RWPE1 (cell line): ENCODE measurements around the gene MAPKAPK2.

ENCODE experiments used
- CTCF ChIA-PET: fragments of 350-600 bp; sonication (Branson Sonifier 250); formaldehyde crosslinking; extraction: SDS; loops from one replicate; lab custom pipeline; 2021; lab: Yijun Ruan, JAX
- POLR2A ChIA-PET: fragments of 400-600 bp; formaldehyde crosslinking; extraction: SDS; loops from one replicate; lab custom pipeline; 2020; ENCODE audit warnings: antibody characterized with exemption; ENCODE audit not compliant: low non-redundant PET; lab: Yijun Ruan, JAX
- DNase-seq: peaks from one replicate; pipeline ENCODE4 v3.0.0; 2012; ENCODE audit warnings: low spot score
- H3K27ac ChIP-seq: fragments of 450-650 bp; 2 replicates; pipeline ENCODE4 v1.5.1; 2017
- TF ChIP-seq, protein P1 (sequence below): fragments of 450-650 bp; conservative IDR thresholded peaks from 2 replicates; pipeline ENCODE4 v1.5.1; 2017; ENCODE audit warnings: low read depth, mild to moderate bottlenecking

Gene MAPKAPK2

DNA sequence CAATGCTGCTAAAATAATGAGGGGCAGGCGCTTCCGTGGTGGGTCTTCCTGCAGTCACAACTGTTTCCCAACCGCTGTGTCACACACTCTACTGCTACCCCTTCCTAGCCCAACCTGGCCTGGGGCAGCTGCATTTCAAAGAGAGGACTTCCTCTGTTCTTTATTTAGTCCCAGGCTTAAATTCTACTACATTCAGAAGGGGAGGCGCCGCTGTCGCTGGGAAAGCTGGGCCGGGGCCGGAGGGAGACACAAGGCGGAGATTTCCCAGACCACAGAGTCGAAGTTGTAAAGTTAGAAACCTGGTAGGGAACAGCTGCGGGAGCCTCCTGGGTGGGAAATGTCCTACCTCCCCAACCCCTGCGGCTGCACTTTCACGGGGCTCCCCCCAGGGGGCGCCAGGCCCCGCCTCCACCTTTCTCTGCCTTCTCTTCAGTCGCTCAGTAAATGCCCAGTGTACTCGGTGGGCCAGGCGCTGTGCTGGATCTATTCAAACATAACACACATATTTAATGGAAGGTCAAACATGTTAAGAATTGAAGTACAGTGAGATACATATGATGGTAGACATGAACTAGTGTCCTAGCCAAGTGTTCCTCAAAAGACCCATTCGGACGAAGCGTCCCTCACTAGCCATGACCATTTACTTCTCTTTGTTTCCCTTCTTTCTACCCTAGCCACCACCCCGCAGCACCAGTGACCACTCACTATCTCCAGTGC lies 26.3 kb upstream of the MAPKAPK2 start:
- peak; percentile 45 for DNase-seq
- H3K27ac ChIP-seq, result no peak overlapping the region
- TF ChIP-seq, protein P1, sequence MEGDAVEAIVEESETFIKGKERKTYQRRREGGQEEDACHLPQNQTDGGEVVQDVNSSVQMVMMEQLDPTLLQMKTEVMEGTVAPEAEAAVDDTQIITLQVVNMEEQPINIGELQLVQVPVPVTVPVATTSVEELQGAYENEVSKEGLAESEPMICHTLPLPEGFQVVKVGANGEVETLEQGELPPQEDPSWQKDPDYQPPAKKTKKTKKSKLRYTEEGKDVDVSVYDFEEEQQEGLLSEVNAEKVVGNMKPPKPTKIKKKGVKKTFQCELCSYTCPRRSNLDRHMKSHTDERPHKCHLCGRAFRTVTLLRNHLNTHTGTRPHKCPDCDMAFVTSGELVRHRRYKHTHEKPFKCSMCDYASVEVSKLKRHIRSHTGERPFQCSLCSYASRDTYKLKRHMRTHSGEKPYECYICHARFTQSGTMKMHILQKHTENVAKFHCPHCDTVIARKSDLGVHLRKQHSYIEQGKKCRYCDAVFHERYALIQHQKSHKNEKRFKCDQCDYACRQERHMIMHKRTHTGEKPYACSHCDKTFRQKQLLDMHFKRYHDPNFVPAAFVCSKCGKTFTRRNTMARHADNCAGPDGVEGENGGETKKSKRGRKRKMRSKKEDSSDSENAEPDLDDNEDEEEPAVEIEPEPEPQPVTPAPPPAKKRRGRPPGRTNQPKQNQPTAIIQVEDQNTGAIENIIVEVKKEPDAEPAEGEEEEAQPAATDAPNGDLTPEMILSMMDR, result peak; percentile 38
- POLR2A ChIA-PET, result no interaction called here
- CTCF ChIA-PET, result interaction anchor here (0.6 to 1.6 kb wide), 7 partner anchors 11 to 169 kb away, joined by 3 to 5 read pairs (median 3); partner anchors contain the start of gene EIF2D

DNA sequence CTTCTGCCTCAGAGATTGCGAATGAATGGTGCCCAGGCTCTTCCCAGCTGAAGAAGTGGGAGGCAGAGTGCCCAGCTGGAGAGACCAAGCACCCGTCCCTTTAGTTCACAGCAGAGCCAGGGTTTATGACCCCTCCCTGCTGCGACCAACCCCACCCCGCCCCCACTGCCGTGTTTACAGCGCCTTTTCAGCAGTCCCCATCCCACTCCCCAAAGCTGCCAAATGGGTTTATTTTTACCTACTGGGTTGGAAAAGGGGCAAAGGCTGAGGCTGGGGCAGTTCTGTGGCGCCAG lies 25.8 kb upstream of the MAPKAPK2 start:
- no peak for DNase-seq
- ChIA-PET POLR2A (no interaction called here), CTCF (interaction anchor here (0.6 to 1.6 kb wide), 4 partner anchors 47 to 169 kb away, joined by 3 to 5 read pairs (median 4); partner anchors contain the start of gene EIF2D)
- TF ChIP-seq, protein P1, result no peak
- no peak overlapping the region for H3K27ac ChIP-seq

DNA sequence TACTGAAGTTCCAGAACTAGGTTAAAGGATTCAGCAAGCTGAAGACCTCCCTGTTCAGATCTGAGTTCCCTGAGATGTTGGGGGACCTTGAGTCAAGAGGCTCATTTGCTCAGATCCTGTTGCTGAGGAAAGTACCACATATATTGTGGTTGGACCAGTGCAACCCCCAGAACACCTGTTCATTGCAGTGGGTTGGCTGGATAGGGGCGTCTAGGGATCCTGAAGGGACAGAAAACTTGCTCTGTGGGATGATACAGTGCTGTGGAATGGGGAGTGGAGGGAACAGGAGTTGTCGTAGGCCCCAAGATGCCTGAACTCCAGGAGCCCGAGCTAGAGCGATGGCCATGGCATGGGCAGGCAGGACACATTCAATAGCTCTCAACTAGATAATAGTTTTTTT lies 24.6 kb upstream of the MAPKAPK2 start:
- CTCF ChIA-PET, result interaction anchor here (0.5 to 0.6 kb wide), 6 partner anchors 14 to 157 kb away, joined by 3 read pairs; no protein-coding TSS in a partner anchor
- POLR2A ChIA-PET, result interaction anchor here (0.6 to 1.0 kb wide), 2 partner anchors 25 to 28 kb away, joined by 3 read pairs; partner anchors contain the start of gene DYRK3
- no peak overlapping the region for H3K27ac ChIP-seq
- TF ChIP-seq, protein P1, result no peak
- DNase-seq, result no peak

- no peak overlapping the region for H3K27ac ChIP-seq
- TF ChIP-seq, protein P1, result no peak
- ChIA-PET POLR2A (interaction anchor here (1.2 kb wide), 1 partner anchor 26 kb away, joined by 8 read pairs; the partner anchor contains the start of gene DYRK3), CTCF (no interaction called here)
- DNase-seq, result no peak
Observed at GRCh38 chr1:206661161-206661820, 23.4 kb upstream of the MAPKAPK2 start.

DNA sequence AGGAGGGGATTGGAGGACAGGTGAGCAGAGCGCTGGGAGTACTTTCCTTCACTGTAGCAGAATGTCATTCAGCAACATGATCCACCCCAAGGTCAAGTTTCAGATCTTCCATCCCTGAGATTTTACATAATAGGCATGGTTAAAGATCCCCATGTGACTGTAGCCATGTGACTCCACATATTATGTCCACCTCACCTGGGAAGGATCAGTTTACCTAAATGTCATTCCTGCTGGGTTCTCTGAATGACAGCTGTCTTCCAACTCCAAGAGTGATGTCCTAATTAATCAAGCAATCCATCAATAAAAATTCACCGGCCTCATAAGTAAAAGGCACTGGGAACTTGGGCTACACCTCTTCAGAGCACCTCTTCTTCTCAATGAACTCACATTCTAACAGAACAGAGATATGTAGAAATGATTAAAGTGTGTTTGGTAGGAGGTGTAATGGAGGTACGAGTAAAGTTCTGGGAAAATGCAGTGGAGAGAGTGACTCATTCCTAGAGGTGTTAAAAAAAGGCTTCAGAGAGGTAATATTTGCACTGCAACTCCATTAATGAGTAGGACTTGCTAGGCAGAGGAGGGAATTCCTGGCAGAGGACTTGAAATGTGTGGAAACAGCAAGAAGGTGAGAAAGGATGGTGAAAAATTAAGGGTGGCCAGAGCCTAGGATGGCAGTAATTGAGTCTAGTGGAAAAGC lies 22.2 kb upstream of the MAPKAPK2 start:
- H3K27ac ChIP-seq, result no peak overlapping the region
- ChIA-PET CTCF (interaction anchor here (0.7 to 3.3 kb wide), 10 partner anchors 12 to 183 kb away, joined by 3 to 45 read pairs (median 24); partner anchors contain the start of gene DYRK3), POLR2A (no interaction called here)
- no peak for DNase-seq
- TF ChIP-seq, protein P1, result no peak

GRCh38 chr1:206663362-206663761 lies 21.3 kb upstream of the MAPKAPK2 start:
- ChIA-PET CTCF (interaction anchor here (0.6 to 3.3 kb wide), 35 partner anchors 9 to 440 kb away, joined by 3 to 45 read pairs (median 8); partner anchors contain the start of genes C4BPA, DYRK3, EIF2D and IL19), POLR2A (interaction anchor here (2.1 kb wide), 1 partner anchor 28 kb away, joined by 16 read pairs; the partner anchor contains the start of gene DYRK3)
- TF ChIP-seq, protein P1, result no peak
- no peak overlapping the region for H3K27ac ChIP-seq
- DNase-seq, result no peak
